IPS DF 4.7 (cell line): ENCODE results near the gene CAMTA1.

Experiments used
- DNase-seq: peaks from one replicate; pipeline ENCODE4 v3.0.0-alpha.2; 2013; ENCODE audit warnings: low spot score; ENCODE audit errors: extremely low read depth

Gene CAMTA1

DNA sequence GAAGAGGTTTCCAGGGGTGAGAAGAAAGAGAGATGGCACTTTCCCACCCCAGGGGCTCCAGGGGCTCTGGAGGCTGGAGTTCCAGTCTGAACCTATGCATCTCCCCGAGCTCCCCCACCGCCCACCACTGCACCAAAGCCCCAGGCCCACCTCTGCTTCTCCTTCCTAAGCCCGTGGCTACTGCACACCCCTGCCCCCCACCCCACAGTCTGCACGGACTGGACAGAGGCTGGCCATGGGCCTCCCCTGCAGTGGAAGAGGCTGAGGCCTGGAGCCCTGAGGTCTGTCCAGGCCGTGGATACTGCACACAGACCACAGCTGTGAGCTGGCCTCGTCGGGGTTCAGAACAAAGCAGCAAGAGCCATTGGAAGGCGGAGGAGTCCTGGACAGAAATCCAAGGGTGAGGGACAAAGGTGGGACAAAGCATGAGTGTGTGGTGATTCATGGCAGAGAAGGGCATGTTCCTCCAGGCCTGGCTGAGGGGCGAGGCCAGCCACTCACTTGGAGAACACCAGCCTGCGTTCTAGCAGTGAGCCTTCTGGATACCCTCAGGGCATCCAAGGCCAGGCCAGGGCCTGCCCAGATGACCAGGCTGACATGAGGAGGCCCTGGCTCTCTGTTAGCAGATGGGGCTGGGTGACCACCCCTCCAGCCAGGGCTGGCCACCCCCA lies 741.1 kb downstream of the CAMTA1 start:
- DNase-seq: no peak

GRCh38 chr1:7526867-7527732 lies 741.8 kb downstream of the CAMTA1 start:
- DNase-seq: no peak

GRCh38 chr1:7527733-7528045 lies 742.4 kb downstream of the CAMTA1 start:
- DNase-seq: no peak

GRCh38 chr1:7528386-7529198 lies 743.3 kb downstream of the CAMTA1 start:
- no peak for DNase-seq

DNA sequence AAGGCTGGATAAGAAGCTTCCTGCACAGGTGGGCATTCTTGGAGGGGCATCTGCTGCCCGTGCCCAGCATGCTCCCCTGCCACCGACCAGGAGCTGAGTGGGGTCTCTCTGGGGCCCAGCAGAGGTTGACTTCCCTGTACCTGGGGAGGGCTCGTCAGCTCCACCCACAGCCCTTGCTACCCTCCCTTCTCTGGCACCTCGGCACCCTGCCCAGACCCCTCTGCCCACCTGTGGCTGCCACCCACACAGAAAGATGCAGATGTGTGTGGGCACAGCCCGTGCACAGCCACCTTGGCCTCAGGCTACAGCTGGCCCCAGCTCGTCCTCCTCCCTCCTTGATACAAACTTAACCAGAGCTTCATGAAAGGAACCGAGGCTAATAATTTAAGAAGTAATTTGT lies 744.7 kb downstream of the CAMTA1 start:
- DNase-seq: no peak

DNA sequence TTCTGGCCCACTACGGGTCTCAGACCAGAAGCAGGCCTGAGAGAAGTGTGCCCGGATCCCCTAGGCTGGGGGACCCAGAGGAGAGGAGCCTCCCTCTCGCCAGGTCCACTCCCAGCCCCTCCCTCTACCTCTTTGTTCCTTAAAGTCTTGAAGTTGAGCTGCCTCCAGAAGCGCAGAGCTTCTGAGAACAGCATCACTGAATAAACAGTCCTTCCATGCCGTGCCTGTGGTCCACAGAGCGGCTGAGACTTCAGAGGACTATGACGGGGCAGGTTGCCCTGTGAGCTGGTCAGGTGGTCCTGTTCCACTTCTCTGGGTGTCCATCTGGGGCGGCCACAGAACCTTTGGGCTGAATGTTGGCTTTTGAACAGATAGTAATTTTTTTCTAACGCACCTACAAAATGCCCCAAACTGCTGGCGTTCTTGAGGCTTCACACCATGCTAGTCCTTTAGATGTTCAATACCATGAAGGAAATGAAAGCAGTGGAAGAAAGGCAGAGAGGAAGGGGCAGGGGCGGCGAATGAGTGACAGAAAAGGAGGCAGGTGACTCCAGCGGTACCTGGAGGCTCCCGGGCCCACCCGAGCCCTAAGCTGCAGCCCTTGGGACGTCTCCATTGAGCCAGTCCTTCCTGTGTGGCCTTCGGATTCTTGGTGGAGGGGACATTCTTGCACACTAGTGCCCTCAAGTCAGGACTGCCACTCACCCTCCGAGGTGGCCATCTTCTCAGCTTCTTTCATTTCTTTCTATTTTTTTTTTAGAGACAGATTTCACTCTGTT lies 746.5 kb downstream of the CAMTA1 start:
- no peak for DNase-seq

DNA sequence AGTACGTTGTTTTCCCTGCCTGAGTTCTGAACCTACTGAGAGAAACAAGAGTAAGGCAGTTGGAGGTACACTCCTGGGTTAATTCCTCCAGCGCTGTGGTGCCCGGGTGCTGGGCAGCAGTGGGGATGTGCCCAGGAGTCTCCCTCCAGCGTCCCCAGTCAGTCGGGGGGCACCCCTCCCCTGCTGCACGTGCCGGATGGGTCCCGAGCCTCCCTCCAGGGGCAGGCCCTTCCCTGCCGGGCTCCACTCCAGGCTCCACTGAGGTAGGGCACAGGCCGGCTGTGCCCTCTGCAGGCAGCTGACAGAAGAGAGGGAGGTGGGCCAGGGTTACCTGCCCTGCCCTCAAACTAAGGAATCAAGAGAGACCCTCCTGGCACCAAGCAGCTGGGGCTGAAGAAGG lies 747.8 kb downstream of the CAMTA1 start:
- no peak for DNase-seq

DNA sequence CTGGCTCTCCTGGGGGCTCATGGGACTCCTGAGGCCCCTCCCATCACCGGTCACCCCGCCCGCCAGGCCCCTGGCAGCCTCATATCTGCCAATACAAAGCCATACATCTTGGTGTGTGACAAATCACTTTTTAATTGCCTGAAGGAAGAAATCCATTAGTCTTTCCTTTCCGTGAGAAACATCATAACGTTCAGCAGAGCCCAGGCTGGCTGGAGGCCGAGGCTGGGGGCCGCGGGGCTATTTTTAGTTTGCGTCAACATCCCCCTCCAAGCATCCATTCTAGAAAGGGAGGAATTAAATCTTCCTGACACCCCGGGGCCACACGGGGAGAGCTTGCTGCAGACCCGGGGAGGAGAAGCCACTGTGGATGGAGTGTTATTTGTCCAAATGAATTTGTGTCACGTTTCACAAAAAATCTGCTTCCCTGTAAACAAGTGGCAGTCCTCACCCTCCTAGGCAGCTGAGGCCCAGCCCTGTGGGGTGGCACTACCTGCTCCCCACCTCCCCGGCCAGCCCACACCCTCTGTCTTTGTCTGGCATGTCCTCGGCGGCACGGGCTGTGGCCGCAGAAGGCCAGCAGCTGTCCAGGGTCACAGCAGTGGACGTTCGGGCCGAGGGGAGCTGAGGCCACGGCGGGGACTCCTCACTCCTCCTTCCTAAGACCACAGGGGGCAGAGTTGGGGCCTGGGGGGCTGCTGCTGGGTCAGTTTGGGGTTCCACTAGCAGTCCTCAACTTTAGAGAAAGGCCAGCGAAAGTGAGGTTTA lies 749.0 kb downstream of the CAMTA1 start:
- DNase-seq: no peak

GRCh38 chr1:7535016-7535415 lies 749.8 kb downstream of the CAMTA1 start:
- no peak for DNase-seq

DNA sequence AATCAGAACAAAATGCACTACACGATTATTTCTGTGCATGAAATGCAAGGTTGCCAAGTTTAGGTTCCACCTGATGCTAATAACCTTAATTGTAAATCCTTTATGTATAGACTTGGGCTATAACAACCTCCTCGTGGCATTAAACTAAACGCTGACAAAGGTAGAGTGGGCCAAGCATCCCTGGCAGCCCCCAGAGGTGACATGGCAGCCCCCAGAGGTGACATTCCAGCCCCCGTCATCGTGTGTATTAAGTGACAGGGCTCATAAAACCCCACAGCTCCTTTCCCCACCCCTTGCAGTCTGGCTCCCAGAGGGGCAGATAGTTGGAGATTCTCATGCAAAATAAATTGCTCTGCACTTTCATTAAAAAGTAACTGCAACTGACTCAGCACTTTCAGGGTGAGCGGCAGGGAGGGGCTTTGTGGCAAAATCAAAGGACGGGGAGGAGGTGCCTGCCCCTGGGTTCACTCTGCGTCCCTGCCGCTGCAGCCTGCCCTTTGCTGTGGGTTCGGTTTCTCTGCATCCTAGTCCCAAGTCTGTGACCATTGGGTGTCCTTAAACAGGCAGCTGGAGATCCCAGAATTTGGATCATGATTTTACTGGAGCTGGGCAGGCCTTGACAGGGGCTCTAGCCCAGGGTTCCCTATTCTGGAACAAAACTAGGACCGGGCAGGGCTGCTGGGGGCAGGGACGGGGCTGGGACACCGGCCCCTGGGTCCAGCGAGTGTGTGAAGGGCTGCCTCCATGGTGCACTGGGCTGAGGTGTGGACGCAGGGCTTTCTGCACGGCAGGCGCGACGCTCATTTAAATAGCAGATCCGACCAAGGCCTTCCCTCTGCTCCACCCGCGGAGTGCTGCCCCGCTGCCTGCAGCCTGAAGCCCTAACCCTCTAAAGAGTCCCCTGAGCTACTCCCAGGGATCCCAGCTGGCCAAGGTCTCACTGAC lies 751.0 kb downstream of the CAMTA1 start:
- DNase-seq: no peak

- no peak for DNase-seq
These were observed 751.8 kb downstream of the CAMTA1 start for GRCh38 chr1:7536891-7537591.

GRCh38 chr1:7538033-7538432 lies 752.8 kb downstream of the CAMTA1 start:
- no peak for DNase-seq

- no peak for DNase-seq
These were observed 753.9 kb downstream of the CAMTA1 start for GRCh38 chr1:7538849-7539768.

DNA sequence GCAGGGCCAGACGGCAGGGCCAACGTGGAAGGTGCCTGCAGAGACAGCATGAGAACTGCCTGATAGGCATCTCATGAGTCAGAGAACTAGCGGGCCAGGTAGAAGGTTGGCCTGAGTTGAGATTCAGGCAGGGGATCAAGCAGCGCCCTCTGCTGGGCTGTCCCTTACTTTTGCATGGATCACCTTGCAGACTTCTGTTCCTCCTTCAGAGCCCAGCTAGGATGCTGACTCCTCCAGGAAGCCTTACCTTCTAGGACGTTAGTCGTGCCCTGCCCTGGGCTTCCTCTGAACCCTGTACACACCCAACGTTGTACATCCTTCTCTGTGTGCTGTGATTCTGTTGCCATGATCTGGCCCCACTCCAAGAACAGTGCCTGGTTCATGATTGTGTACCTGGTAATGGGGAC lies 754.5 kb downstream of the CAMTA1 start:
- no peak for DNase-seq

- DNase-seq: no peak
These were observed 755.6 kb downstream of the CAMTA1 start for GRCh38 chr1:7540816-7541215.

DNA sequence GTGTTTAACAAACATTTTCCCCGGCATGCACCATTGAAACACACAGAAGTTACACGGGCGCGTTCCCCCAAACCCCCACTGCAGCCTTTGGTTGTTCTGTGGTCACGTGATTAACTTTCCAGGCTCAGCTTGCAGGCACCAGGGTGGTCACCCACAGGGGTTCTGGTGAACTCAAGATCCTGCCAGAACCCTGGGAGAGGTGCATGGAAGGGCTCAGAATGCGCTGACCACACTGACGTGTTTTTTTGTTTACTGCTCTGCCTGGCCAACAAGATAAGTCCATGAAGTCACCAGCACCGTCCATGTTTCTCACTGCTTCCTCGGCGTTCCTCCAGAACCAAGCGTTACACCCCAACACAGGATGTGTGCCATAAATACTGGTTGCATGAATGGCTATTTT lies 756.4 kb downstream of the CAMTA1 start:
- DNase-seq: no peak

DNA sequence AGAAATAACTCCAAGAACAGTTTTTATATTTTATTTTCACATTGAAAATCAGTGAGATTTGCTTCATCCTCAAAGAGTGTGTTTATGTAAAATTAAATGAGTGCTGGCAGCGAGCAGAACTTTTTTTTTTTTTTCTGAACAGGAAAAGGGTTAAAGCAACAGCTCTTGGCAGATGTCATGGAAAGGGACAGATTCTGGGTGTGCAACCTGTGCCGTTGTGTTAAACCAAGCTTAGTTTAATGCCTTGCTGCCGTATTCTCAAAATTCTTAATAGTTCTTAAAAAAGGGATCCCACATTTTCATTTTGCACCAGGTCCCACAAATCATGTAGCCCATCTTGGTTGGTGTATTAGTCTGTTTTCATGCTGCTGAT lies 758.5 kb downstream of the CAMTA1 start:
- DNase-seq: no peak
